NT2/D1 (cell line): ENCODE data around the gene BLACAT1.

Experiments
- SUZ12 ChIP-seq: IDR thresholded peaks from 2 replicates; pipeline ENCODE4 v1.6.1; 2011; ENCODE audit not compliant: insufficient read length, insufficient read depth; ENCODE audit errors: extremely low read depth
- YY1 ChIP-seq: IDR thresholded peaks from 2 replicates; pipeline ENCODE4 v1.6.1; 2011; ENCODE audit not compliant: insufficient read length, insufficient read depth

- TF ChIP-seq YY1, result no peak
- no peak for TF ChIP-seq SUZ12
Measured at GRCh38 chr1:205443585-205444299, 12.1 kb downstream of the BLACAT1 start.
